HUES64 (cell line): ENCODE measurements around the gene XRCC3.

ENCODE experiments used
- H3K27ac ChIP-seq: 2 replicates; pipeline ENCODE4 v1.7.0; 2013; ENCODE audit warnings: low read depth, low read length, inconsistent platforms
- H3K27me3 ChIP-seq: 2 replicates; pipeline ENCODE4 v1.6.1; 2013; ENCODE audit warnings: mild to moderate bottlenecking, low read length; ENCODE audit not compliant: insufficient read depth
- H3K36me3 ChIP-seq: 2 replicates; pipeline ENCODE4 v1.6.1; 2013; ENCODE audit warnings: mild to moderate bottlenecking, low read length; ENCODE audit not compliant: insufficient read depth
- H3K4me1 ChIP-seq: 2 replicates; pipeline ENCODE4 v1.6.1; 2013; ENCODE audit warnings: mild to moderate bottlenecking, low read length, moderate library complexity; ENCODE audit not compliant: insufficient read depth
- H3K4me3 ChIP-seq: 2 replicates; pipeline ENCODE4 v1.5.1; 2013; ENCODE audit warnings: mild to moderate bottlenecking, low read length, moderate library complexity
- H3K9ac ChIP-seq: 2 replicates; pipeline ENCODE4 v1.6.1; 2013; ENCODE audit warnings: mild to moderate bottlenecking, low read depth, low read length
- H3K9me3 ChIP-seq: 2 replicates; pipeline ENCODE4 v1.6.1; 2013; ENCODE audit warnings: low read depth, low read length; ENCODE audit not compliant: insufficient read depth
- WGBS: fragments of 150-250, 120-280 bp; methylation state at CpG from one replicate; pipeline ENCODE4 v1.1.7; 2013; ENCODE audit warnings: missing lambda C conversion rate; 5-methylcytosine and 5-hydroxymethylcytosine counted together

Gene XRCC3

GRCh38 chr14:103738166-103738565 lies 22.9 kb upstream of the XRCC3 start:
- Histone ChIP-seq H3K9ac (no peak overlapping the region), H3K4me3 (no peak overlapping the region), H3K27ac (no peak overlapping the region), H3K36me3 (peaks cover 12% of the 10 kb centered on the region), H3K27me3 (no peaks in the 10 kb centered on the region), H3K4me1 (peaks cover 5% of the 10 kb centered on the region), H3K9me3 (no peaks in the 10 kb centered on the region)
- 95% methylated on average over 10 of the region's 10 CpGs for WGBS

- Histone ChIP-seq H3K27ac (no peak overlapping the region), H3K9me3 (no peaks in the 10 kb centered on the region), H3K4me3 (no peak overlapping the region), H3K4me1 (peaks cover under 1% of the 10 kb centered on the region), H3K27me3 (no peaks in the 10 kb centered on the region), H3K9ac (no peak overlapping the region), H3K36me3 (peaks cover 18% of the 10 kb centered on the region)
- WGBS: 97% methylated on average over 16 of the region's 16 CpGs
Observed at GRCh38 chr14:103737432-103738045, 22.3 kb upstream of the XRCC3 start.

DNA sequence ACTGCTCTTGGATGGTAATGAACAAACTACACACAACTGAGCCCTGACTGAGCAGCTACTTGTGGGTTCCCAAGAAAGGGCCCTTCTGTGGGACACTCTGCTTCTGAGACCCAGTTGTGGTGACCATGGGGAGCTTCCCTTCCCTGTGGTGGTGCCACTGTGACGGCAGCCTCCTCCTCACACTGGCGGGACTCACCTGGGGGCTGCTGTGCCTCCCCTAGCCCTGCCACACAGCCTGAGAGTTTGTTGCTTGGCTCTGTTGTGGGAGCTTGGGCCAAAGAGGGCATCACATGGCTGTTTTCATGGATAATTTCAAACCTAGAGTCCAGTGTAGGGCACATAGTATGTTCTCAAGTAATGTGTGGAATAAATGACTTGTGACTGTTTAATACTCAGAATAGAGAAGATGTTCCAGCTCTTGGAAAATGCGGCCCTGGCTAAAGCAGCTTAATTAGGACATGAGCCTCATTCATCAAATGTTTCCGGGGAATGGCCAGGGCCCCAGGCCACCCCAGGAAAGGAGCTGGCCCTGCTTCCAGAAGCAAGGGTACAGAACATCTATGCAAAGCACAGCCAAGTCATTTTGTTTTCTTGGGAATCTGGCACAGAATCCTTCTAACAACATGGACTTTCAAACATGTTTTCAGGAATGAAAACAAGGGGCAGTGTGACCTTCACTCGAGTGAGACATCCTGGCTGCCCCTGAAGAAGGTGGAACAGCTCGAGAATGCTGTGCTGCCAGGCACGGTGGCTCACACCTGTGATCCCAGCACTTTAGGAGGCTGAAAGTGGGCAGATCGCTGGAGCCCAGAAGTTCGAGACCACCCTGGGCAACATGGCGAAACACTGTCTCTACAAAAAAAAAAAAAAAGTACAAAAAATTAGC lies 21.5 kb upstream of the XRCC3 start:
- WGBS: 94% methylated on average over 9 of the region's 10 CpGs
- H3K4me3 ChIP-seq: no peak overlapping the region
- no peaks in the 10 kb centered on the region for H3K9me3 ChIP-seq
- no peaks in the 10 kb centered on the region; the same call in none of the 2 replicates for H3K4me1 ChIP-seq
- no peak overlapping the region for H3K27ac ChIP-seq
- no peak overlapping the region for H3K9ac ChIP-seq
- H3K27me3 ChIP-seq: no peaks in the 10 kb centered on the region
- peaks cover 21% of the 10 kb centered on the region for H3K36me3 ChIP-seq

GRCh38 chr14:103735815-103736545 lies 20.7 kb upstream of the XRCC3 start:
- H3K4me3 ChIP-seq: no peak overlapping the region
- H3K9me3 ChIP-seq: no peaks in the 10 kb centered on the region
- no peak overlapping the region for H3K9ac ChIP-seq
- WGBS: 90% methylated on average over 22 of the region's 22 CpGs
- H3K36me3 ChIP-seq: peaks cover 22% of the 10 kb centered on the region
- no peak overlapping the region for H3K27ac ChIP-seq
- H3K27me3 ChIP-seq: no peaks in the 10 kb centered on the region
- H3K4me1 ChIP-seq: no peaks in the 10 kb centered on the region; the same call in none of the 2 replicates

- WGBS: 82% methylated on average over 7 of the region's 7 CpGs
- Histone ChIP-seq H3K36me3 (peaks cover 25% of the 10 kb centered on the region), H3K27ac (no peak overlapping the region), H3K27me3 (no peaks in the 10 kb centered on the region), H3K4me1 (no peaks in the 10 kb centered on the region; the same call in none of the 2 replicates), H3K4me3 (no peak overlapping the region), H3K9me3 (no peaks in the 10 kb centered on the region), H3K9ac (no peak overlapping the region)
Observed at GRCh38 chr14:103735439-103735814, 20.2 kb upstream of the XRCC3 start.

- Histone ChIP-seq H3K9ac (no peak overlapping the region), H3K9me3 (no peaks in the 10 kb centered on the region), H3K4me1 (no peaks in the 10 kb centered on the region; the same call in none of the 2 replicates), H3K36me3 (peaks cover 29% of the 10 kb centered on the region), H3K27me3 (no peaks in the 10 kb centered on the region), H3K27ac (no peak overlapping the region), H3K4me3 (no peak overlapping the region)
- 95% methylated on average over 12 of the region's 12 CpGs for WGBS
Observed at GRCh38 chr14:103735022-103735421, 19.8 kb upstream of the XRCC3 start.

- peaks cover 37% of the 10 kb centered on the region for H3K36me3 ChIP-seq
- 95% methylated on average over 23 of the region's 23 CpGs for WGBS
- H3K4me3 ChIP-seq: no peak overlapping the region
- H3K9ac ChIP-seq: no peak overlapping the region
- H3K4me1 ChIP-seq: no peaks in the 10 kb centered on the region; the same call in 1 of the 2 replicates
- no peaks in the 10 kb centered on the region for H3K27me3 ChIP-seq
- no peak overlapping the region for H3K27ac ChIP-seq
- no peaks in the 10 kb centered on the region for H3K9me3 ChIP-seq
Observed at GRCh38 chr14:103734081-103734888, 19.0 kb upstream of the XRCC3 start.

DNA sequence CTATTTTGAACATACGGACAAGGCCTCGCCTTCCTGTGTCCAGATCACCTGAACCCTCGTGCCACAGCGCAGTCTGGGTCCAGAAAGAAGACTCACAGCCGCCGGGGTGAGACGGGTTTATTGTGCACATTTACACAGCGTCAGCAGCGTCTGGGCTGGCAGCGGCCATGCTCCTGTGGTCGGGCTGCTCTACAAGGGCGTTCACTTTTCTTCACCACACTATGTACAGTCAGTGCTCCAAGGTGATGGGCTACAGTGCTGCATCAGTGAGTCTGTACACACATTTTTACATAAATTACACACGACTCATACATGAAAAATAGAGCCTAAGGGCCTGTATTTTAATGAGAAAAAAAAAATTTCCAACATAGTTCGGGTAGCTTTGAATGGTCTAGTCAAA lies 18.4 kb upstream of the XRCC3 start:
- H3K27ac ChIP-seq: no peak overlapping the region
- WGBS: 96% methylated on average over 14 of the region's 14 CpGs
- H3K9ac ChIP-seq: no peak overlapping the region
- peaks cover 43% of the 10 kb centered on the region for H3K36me3 ChIP-seq
- no peaks in the 10 kb centered on the region; the same call in 1 of the 2 replicates for H3K4me1 ChIP-seq
- H3K4me3 ChIP-seq: no peak overlapping the region
- H3K27me3 ChIP-seq: no peaks in the 10 kb centered on the region
- no peaks in the 10 kb centered on the region for H3K9me3 ChIP-seq

GRCh38 chr14:103732868-103733620 lies 17.8 kb upstream of the XRCC3 start:
- no peaks in the 10 kb centered on the region; the same call in 1 of the 2 replicates for H3K4me1 ChIP-seq
- H3K4me3 ChIP-seq: no peak overlapping the region
- no peak overlapping the region for H3K27ac ChIP-seq
- H3K36me3 ChIP-seq: peaks cover 49% of the 10 kb centered on the region
- WGBS: 92% methylated on average over 8 of the region's 9 CpGs
- H3K9me3 ChIP-seq: no peaks in the 10 kb centered on the region
- no peaks in the 10 kb centered on the region for H3K27me3 ChIP-seq
- no peak overlapping the region for H3K9ac ChIP-seq
